SU-DHL-6 (cell line): Measurements from ENCODE around the gene TMEM178B.
"Not testable (repeated sequence)": the region's sequence is repeated elsewhere in the genome, so short reads cannot be mapped to it uniquely, and the experiment has no call there.

ENCODE experiments used
- H2AFZ ChIP-seq: fragments of 200-600 bp; sonication (generic); 2 replicates; pipeline ENCODE4 v1.6.1; 2014; ENCODE audit warnings: low read depth, mild to moderate bottlenecking, moderate library complexity, mixed read lengths, antibody characterized with exemption, low read length; ENCODE audit not compliant: severe bottlenecking
- H3F3A ChIP-seq: fragments of 200-600 bp; shearing (Covaris generic); 2 replicates; pipeline ENCODE4 v1.6.0; 2016; ENCODE audit warnings: antibody characterized with exemption, mild to moderate bottlenecking; ENCODE audit not compliant: insufficient read depth
- H3K27ac ChIP-seq: fragments of 200-600 bp; sonication (generic); 2 replicates; pipeline ENCODE4 v1.5.1; 2016; ENCODE audit warnings: low read depth, mild to moderate bottlenecking, low read length, moderate library complexity, mixed read lengths
- H3K27me3 ChIP-seq: fragments of 200-600 bp; sonication (generic), shearing (Covaris generic); 2 replicates; pipeline ENCODE4 v1.6.0; 2014; ENCODE audit warnings: mild to moderate bottlenecking, low read length
- H3K36me3 ChIP-seq: fragments of 200-600 bp; sonication (generic); 2 replicates; pipeline ENCODE4 v1.6.1; 2014; ENCODE audit warnings: mild to moderate bottlenecking, low read length, mixed read lengths
- H3K4me2 ChIP-seq: fragments of 300-600, 200-600 bp; shearing (Covaris generic), sonication (generic); 2 replicates; pipeline ENCODE4 v1.6.0; 2014; ENCODE audit warnings: low read length, low read depth, mild to moderate bottlenecking; ENCODE audit not compliant: poor library complexity, severe bottlenecking
- H3K4me3 ChIP-seq: fragments of 200-600 bp; sonication (generic); 2 replicates; pipeline ENCODE4 v1.5.1; 2014; ENCODE audit warnings: antibody characterized with exemption, low read length, mild to moderate bottlenecking, mixed read lengths; ENCODE audit not compliant: insufficient read depth, poor library complexity, severe bottlenecking
- H3K79me2 ChIP-seq: fragments of 200-600 bp; sonication (generic); 2 replicates; pipeline ENCODE4 v1.6.1; 2014; ENCODE audit warnings: mild to moderate bottlenecking, low read length, moderate library complexity; ENCODE audit not compliant: insufficient read depth
- H3K9ac ChIP-seq: fragments of 200-600 bp; sonication (generic); 2 replicates; pipeline ENCODE4 v1.7.0; 2014; ENCODE audit warnings: mild to moderate bottlenecking, low read length
- H3K9me2 ChIP-seq: fragments of 200-600 bp; sonication (generic); replicated peaks from 2 replicates; pipeline ENCODE4 v1.6.1; 2014; ENCODE audit warnings: low read length; ENCODE audit not compliant: insufficient read depth
- H3K9me3 ChIP-seq: fragments of 200-600 bp; sonication (generic); 2 replicates; pipeline ENCODE4 v1.6.1; 2014; ENCODE audit warnings: low read length, mixed read lengths; ENCODE audit not compliant: insufficient read depth
- H4K20me1 ChIP-seq: fragments of 200-600 bp; sonication (generic); 2 replicates; pipeline ENCODE4 v1.6.1; 2014; ENCODE audit warnings: low read depth, mild to moderate bottlenecking, antibody characterized with exemption, low read length, moderate library complexity, mixed read lengths
- CTCF ChIP-seq: fragments of 200-600 bp; sonication (generic); IDR thresholded peaks from one replicate; pipeline ENCODE4 v1.5.1; 2017; ENCODE audit warnings: antibody characterized with exemption, mild to moderate bottlenecking, low read length, moderate library complexity; ENCODE audit not compliant: insufficient read depth, poor library complexity, severe bottlenecking
- EZH2phosphoT487 ChIP-seq: fragments of 200-600 bp; sonication (generic), shearing (Covaris generic); conservative IDR thresholded peaks from 2 replicates; pipeline ENCODE4 v1.6.1; 2018; ENCODE audit warnings: mild to moderate bottlenecking, antibody characterized with exemption, low read length, moderate library complexity, mixed read lengths

Gene TMEM178B

DNA sequence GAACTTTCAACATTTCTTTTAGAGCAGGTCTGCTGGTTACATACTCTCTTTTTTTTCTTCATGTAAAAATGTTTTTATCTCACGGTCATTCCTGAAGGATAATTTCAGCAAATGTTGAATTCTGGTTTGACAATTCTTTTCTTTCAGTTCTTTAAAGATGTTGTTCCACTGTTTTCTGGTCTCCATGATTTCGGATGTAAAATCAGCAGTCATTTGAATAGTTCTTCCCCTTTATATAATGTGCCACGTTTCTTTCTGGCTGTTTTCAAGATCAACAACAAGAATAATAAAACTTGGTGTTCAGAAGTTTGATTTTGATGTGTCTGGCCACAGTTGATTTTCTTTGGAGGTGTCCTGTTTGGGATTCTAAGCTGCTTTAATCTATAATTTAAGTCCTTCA lies 45.1 kb upstream of the TMEM178B start:
- no peak overlapping the region for H3K4me3 ChIP-seq
- no peak overlapping the region for H3K9ac ChIP-seq
- no peak overlapping the region for H2AFZ ChIP-seq
- H3K9me2 ChIP-seq = no peaks in the 10 kb centered on the region
- no peak overlapping the region for H3K27ac ChIP-seq
- TF ChIP-seq EZH2phosphoT487 (no peak), CTCF (no peak)
- no peak overlapping the region for H3K4me2 ChIP-seq
- no peaks in the 10 kb centered on the region for H3K79me2 ChIP-seq
- H3K27me3 ChIP-seq = no peaks in the 10 kb centered on the region; the same call in 1 of the 2 replicates
- no peaks in the 10 kb centered on the region for H4K20me1 ChIP-seq
- no peaks in the 10 kb centered on the region for H3F3A ChIP-seq
- no peaks in the 10 kb centered on the region for H3K36me3 ChIP-seq
- H3K9me3 ChIP-seq = no peaks in the 10 kb centered on the region; the same call in 1 of the 2 replicates

- H3K79me2 ChIP-seq, H3K9ac ChIP-seq, H3K9me3 ChIP-seq, H2AFZ ChIP-seq, H3K27ac ChIP-seq, H3K27me3 ChIP-seq, H3K9me2 ChIP-seq, H3F3A ChIP-seq, H3K4me2 ChIP-seq, H4K20me1 ChIP-seq, H3K4me3 ChIP-seq, H3K36me3 ChIP-seq: not testable (repeated sequence)
Measured at GRCh38 chr7:141032539-141033323, 41.1 kb upstream of the TMEM178B start.

DNA sequence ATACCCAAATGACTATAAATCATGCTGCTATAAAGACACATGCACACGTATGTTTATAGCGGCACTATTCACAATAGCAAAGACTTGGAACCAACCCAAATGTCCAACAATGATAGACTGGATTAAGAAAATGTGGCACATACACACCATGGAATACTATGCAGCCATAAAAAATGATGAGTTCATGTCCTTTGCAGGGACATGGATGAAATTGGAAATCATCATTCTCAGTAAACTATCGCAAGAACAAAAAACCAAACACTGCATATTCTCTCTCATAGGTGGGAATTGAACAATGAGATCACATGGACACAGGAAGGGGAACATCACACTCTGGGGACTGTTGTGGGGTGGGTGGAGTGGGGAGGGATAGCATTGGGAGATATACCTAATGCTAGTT lies 35.8 kb upstream of the TMEM178B start:
- H3K9me3 ChIP-seq, H3K4me2 ChIP-seq, H3K9ac ChIP-seq: not testable (repeated sequence)

DNA sequence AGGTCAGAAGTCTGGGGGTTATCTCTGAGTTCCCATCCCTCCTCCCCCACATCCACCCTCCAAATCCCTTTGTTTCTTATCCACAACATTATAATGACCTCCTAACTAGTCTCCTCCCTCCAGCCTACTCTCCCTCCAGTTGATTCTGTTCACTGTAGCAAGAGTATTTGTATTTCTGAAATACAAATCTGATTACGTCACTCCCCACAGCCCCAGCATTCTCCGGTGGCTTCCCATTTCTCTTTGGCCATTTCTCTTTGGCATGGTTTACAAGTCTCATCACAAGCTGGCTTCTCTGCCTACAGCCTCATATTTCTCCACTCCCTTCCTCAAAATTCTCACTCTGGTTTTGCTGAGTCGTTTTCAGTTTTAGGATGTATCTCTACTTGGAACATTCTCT lies 34.5 kb upstream of the TMEM178B start:
- no peak overlapping the region for H3K4me3 ChIP-seq
- H3K36me3 ChIP-seq = no peaks in the 10 kb centered on the region
- no peak overlapping the region for H3K27ac ChIP-seq
- H2AFZ ChIP-seq = no peak overlapping the region
- no peaks in the 10 kb centered on the region for H3K27me3 ChIP-seq
- no peaks in the 10 kb centered on the region for H3K9me2 ChIP-seq
- no peak overlapping the region for H3K9ac ChIP-seq
- no peaks in the 10 kb centered on the region for H3K79me2 ChIP-seq
- H3K9me3 ChIP-seq = no peaks in the 10 kb centered on the region
- no peaks in the 10 kb centered on the region for H3F3A ChIP-seq
- TF ChIP-seq EZH2phosphoT487 (no peak), CTCF (no peak)
- H4K20me1 ChIP-seq = no peaks in the 10 kb centered on the region
- no peak overlapping the region for H3K4me2 ChIP-seq

More for the DNA sequence above, 35.8 kb upstream of the TMEM178B start:
- H2AFZ ChIP-seq, H3K36me3 ChIP-seq, H3K4me3 ChIP-seq, H3F3A ChIP-seq, H3K79me2 ChIP-seq, H3K9me2 ChIP-seq, H3K27me3 ChIP-seq, H4K20me1 ChIP-seq, H3K27ac ChIP-seq: not testable (repeated sequence)
